ENCODE measurements around the gene ENDOU.
A peak's percentile ranks its signal among the peaks of the same experiment; 100 is the strongest.

ENDOU gene

GRCh38 chr12:47734725-47735480, 9.6 kb upstream of the ENDOU start:
- H3K4me1 ChIP-seq (ENCODE audit: control insufficient read depth in 2 of 2, insufficient read depth in 2 of 2, low read length in 2 of 2): peaks cover 16 to 20% of the 10 kb centered on the region in 2 donors
- H3K4me3 ChIP-seq (ENCODE audit: low read length in 2 of 2): no peak overlapping the region
- H3K36me3 ChIP-seq (ENCODE audit: control insufficient read depth in 2 of 2, insufficient read depth in 2 of 2, low read length in 2 of 2): no peaks in the 10 kb centered on the region
- H3K27ac ChIP-seq (ENCODE audit: low read depth in 2 of 2, low read length in 2 of 2): peak overlapping the region in 1 of 2 donors; percentile 2
- peak overlapping the region in 1 of 2 donors; percentile 14 for H3K9ac ChIP-seq (ENCODE audit: low read depth in 1 of 2, low read length in 2 of 2)
- H3K27me3 ChIP-seq (ENCODE audit: control insufficient read depth in 2 of 2, insufficient read depth in 2 of 2, low read length in 2 of 2): no peaks in the 10 kb centered on the region
- no peaks in the 10 kb centered on the region for H3K9me3 ChIP-seq (ENCODE audit: control insufficient read depth in 2 of 2, low read length in 2 of 2)

GRCh38 chr12:47733142-47733541, 7.9 kb upstream of the ENDOU start:
- H3K4me1 ChIP-seq (ENCODE audit: control insufficient read depth in 2 of 2, insufficient read depth in 2 of 2, low read length in 2 of 2): peaks cover 16 to 17% of the 10 kb centered on the region in 2 donors

DNA sequence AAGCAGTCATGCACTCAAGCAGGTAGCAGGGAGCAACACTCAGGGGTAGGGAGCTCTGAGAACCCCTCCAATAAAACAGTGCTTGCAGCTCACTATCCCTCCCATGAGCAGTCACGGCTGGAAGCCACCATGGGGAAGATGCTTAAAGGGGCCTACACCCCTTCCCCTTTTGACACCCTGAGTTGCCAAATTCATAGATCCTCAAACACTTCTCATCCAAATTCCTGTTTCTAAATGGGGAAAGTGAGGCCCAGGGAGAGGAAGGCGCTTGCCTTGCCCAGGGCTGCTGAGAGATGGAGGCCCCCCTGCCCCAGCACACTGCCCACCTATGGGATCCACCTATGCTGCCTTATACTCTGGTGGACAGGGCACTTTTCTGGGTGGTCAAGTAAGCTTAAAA, 7.2 kb upstream of the ENDOU start:
- no peaks in the 10 kb centered on the region for H3K27me3 ChIP-seq (ENCODE audit: control insufficient read depth in 2 of 2, insufficient read depth in 2 of 2, low read length in 2 of 2)
- no peak overlapping the region for H3K4me3 ChIP-seq (ENCODE audit: low read length in 2 of 2)
- H3K4me1 ChIP-seq (ENCODE audit: control insufficient read depth in 2 of 2, insufficient read depth in 2 of 2, low read length in 2 of 2): peaks cover 16 to 17% of the 10 kb centered on the region in 2 donors
- no peaks in the 10 kb centered on the region for H3K9me3 ChIP-seq (ENCODE audit: control insufficient read depth in 2 of 2, low read length in 2 of 2)
- H3K9ac ChIP-seq (ENCODE audit: low read depth in 1 of 2, low read length in 2 of 2): no peak overlapping the region
- H3K27ac ChIP-seq (ENCODE audit: low read depth in 2 of 2, low read length in 2 of 2): no peak overlapping the region
- no peaks in the 10 kb centered on the region for H3K36me3 ChIP-seq (ENCODE audit: control insufficient read depth in 2 of 2, insufficient read depth in 2 of 2, low read length in 2 of 2)

More at GRCh38 chr12:47733142-47733541, 7.9 kb upstream of the ENDOU start:
- H3K27me3 ChIP-seq (ENCODE audit: control insufficient read depth in 2 of 2, insufficient read depth in 2 of 2, low read length in 2 of 2): no peaks in the 10 kb centered on the region
- no peak overlapping the region for H3K4me3 ChIP-seq (ENCODE audit: low read length in 2 of 2)
- no peaks in the 10 kb centered on the region for H3K36me3 ChIP-seq (ENCODE audit: control insufficient read depth in 2 of 2, insufficient read depth in 2 of 2, low read length in 2 of 2)
- H3K9me3 ChIP-seq (ENCODE audit: control insufficient read depth in 2 of 2, low read length in 2 of 2): no peaks in the 10 kb centered on the region
- H3K9ac ChIP-seq (ENCODE audit: low read depth in 1 of 2, low read length in 2 of 2): no peak overlapping the region
- H3K27ac ChIP-seq (ENCODE audit: low read depth in 2 of 2, low read length in 2 of 2): no peak overlapping the region

GRCh38 chr12:47731723-47732122, 6.4 kb upstream of the ENDOU start:
- H3K9ac ChIP-seq (ENCODE audit: low read depth in 1 of 2, low read length in 2 of 2): no peak overlapping the region
- H3K4me1 ChIP-seq (ENCODE audit: control insufficient read depth in 2 of 2, insufficient read depth in 2 of 2, low read length in 2 of 2): peaks cover 15% of the 10 kb centered on the region in 2 donors
- H3K4me3 ChIP-seq (ENCODE audit: low read length in 2 of 2): no peak overlapping the region
- no peaks in the 10 kb centered on the region for H3K36me3 ChIP-seq (ENCODE audit: control insufficient read depth in 2 of 2, insufficient read depth in 2 of 2, low read length in 2 of 2)
- no peaks in the 10 kb centered on the region for H3K9me3 ChIP-seq (ENCODE audit: control insufficient read depth in 2 of 2, low read length in 2 of 2)
- H3K27me3 ChIP-seq (ENCODE audit: control insufficient read depth in 2 of 2, insufficient read depth in 2 of 2, low read length in 2 of 2): no peaks in the 10 kb centered on the region
- no peak overlapping the region for H3K27ac ChIP-seq (ENCODE audit: low read depth in 2 of 2, low read length in 2 of 2)

DNA sequence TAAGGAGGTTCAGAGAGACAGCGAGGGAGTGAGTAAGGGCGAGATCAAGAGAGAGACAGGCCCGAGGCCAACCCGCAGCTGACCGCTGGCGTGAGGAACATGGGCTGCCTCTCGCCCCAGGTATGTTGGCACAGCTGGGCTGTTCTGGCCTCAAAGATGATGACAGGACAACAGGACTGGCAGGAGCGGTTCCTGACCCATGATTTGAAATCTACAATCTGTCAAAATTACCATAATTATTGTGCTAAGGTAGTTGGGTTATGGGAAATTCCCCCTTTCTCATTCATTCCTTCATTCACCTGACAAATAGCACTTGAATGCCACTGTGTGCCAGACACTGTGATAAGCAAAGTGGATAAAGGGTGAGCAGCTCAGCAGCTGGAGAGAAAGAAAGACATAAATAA, 5.1 kb upstream of the ENDOU start:
- no peak overlapping the region for H3K4me3 ChIP-seq (ENCODE audit: low read length in 2 of 2)
- no peaks in the 10 kb centered on the region for H3K9me3 ChIP-seq (ENCODE audit: control insufficient read depth in 2 of 2, low read length in 2 of 2)
- no peak overlapping the region for H3K27ac ChIP-seq (ENCODE audit: low read depth in 2 of 2, low read length in 2 of 2)
- peaks cover 3 to 5% of the 10 kb centered on the region in 2 donors for H3K4me1 ChIP-seq (ENCODE audit: control insufficient read depth in 2 of 2, insufficient read depth in 2 of 2, low read length in 2 of 2)
- H3K36me3 ChIP-seq (ENCODE audit: control insufficient read depth in 2 of 2, insufficient read depth in 2 of 2, low read length in 2 of 2): no peaks in the 10 kb centered on the region
- H3K27me3 ChIP-seq (ENCODE audit: control insufficient read depth in 2 of 2, insufficient read depth in 2 of 2, low read length in 2 of 2): no peaks in the 10 kb centered on the region
- no peak overlapping the region for H3K9ac ChIP-seq (ENCODE audit: low read depth in 1 of 2, low read length in 2 of 2)

DNA sequence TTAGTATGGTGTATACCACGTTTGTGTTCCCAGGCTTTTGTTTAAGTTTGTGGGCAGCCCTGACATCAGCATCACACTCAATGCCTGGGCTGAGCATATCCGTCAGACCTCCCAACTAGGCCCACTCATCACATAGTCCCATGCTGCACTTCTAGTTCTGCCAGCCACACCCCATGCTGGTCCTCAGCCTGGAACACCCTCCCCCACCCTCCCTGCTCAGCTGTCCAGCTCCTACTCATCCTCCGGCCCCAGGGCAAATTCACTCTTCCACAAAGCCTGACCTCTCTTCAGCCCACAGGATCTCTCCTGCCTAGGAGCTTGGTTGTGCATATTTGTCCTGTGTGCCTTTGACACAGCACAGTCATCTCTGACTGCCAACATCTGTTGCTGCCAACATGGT, 3.9 kb upstream of the ENDOU start:
- H3K9me3 ChIP-seq (ENCODE audit: control insufficient read depth in 2 of 2, low read length in 2 of 2): no peaks in the 10 kb centered on the region
- no peaks in the 10 kb centered on the region for H3K36me3 ChIP-seq (ENCODE audit: control insufficient read depth in 2 of 2, insufficient read depth in 2 of 2, low read length in 2 of 2)
- H3K4me1 ChIP-seq (ENCODE audit: control insufficient read depth in 2 of 2, insufficient read depth in 2 of 2, low read length in 2 of 2): no peaks in the 10 kb centered on the region
- no peak overlapping the region for H3K27ac ChIP-seq (ENCODE audit: low read depth in 2 of 2, low read length in 2 of 2)
- H3K4me3 ChIP-seq (ENCODE audit: low read length in 2 of 2): no peak overlapping the region
- no peaks in the 10 kb centered on the region for H3K27me3 ChIP-seq (ENCODE audit: control insufficient read depth in 2 of 2, insufficient read depth in 2 of 2, low read length in 2 of 2)
- H3K9ac ChIP-seq (ENCODE audit: low read depth in 1 of 2, low read length in 2 of 2): no peak overlapping the region

DNA sequence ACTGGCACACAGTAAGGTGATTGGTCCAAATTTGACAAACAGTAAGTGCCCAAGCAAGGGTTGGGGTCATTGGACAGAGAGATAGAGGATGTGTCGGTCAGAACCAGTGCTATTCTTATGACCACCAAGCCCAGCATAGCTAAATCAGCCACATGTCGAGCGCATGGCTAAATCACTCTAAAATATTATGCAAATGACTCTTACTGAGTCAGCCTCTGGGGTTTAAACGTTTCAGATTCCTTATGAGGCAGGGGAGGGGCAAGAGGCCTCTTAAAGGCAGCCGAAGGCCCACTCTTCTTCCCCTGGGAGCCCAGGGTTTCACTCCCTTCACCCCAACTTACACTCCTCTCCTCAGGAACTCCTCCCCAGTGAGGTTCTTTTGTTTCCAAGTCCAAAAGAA, 603 bp upstream of the ENDOU start:
- no peak overlapping the region for H3K27ac ChIP-seq (ENCODE audit: low read depth in 2 of 2, low read length in 2 of 2)
- peaks cover 0 to 4% of the 10 kb centered on the region in 2 donors for H3K36me3 ChIP-seq (ENCODE audit: control insufficient read depth in 2 of 2, insufficient read depth in 2 of 2, low read length in 2 of 2)
- no peak overlapping the region for H3K9ac ChIP-seq (ENCODE audit: low read depth in 1 of 2, low read length in 2 of 2)
- no peaks in the 10 kb centered on the region for H3K27me3 ChIP-seq (ENCODE audit: control insufficient read depth in 2 of 2, insufficient read depth in 2 of 2, low read length in 2 of 2)
- H3K9me3 ChIP-seq (ENCODE audit: control insufficient read depth in 2 of 2, low read length in 2 of 2): no peaks in the 10 kb centered on the region
- H3K4me1 ChIP-seq (ENCODE audit: control insufficient read depth in 2 of 2, insufficient read depth in 2 of 2, low read length in 2 of 2): no peaks in the 10 kb centered on the region
- H3K4me3 ChIP-seq (ENCODE audit: low read length in 2 of 2): no peak overlapping the region

DNA sequence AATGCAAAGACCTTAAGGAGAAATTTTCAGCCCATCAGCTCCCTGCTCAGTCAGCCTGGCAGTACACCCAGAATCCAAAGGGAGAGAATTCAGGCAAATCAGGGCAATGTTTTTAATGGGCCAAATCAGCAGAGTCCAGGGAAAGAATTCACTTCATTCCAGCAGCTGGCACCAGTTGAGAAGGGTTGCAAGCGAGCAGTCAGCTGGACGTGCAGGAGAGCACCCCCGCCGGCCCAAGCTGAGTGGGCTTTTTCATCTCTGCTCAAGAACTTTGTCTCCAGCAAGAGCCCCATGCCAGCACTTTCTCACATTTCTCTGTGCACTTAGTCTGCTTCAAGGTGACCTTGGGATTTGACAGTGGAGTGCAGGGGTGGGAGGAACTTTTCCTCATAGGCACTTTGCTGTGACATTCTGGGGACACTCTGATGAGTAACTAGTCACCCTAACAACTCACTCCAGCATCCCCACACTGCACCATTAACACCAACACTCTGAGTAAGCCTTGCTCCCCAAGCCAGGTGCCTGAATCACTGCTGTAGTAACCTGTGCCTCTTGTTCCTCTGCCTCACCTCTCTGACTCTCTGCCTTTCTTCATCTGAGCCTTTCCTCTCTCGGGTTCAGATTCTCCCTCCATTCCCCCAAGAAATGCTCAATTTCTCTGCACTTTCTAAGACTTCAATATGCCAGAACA, 2.2 kb downstream of the ENDOU start:
- no peak overlapping the region for H3K27ac ChIP-seq (ENCODE audit: low read depth in 2 of 2, low read length in 2 of 2)
- H3K9ac ChIP-seq (ENCODE audit: low read depth in 1 of 2, low read length in 2 of 2): no peak overlapping the region
- H3K4me3 ChIP-seq (ENCODE audit: low read length in 2 of 2): no peak overlapping the region
- H3K27me3 ChIP-seq (ENCODE audit: control insufficient read depth in 2 of 2, insufficient read depth in 2 of 2, low read length in 2 of 2): no peaks in the 10 kb centered on the region
- H3K36me3 ChIP-seq (ENCODE audit: control insufficient read depth in 2 of 2, insufficient read depth in 2 of 2, low read length in 2 of 2): peaks cover 0 to 4% of the 10 kb centered on the region in 2 donors
- no peaks in the 10 kb centered on the region for H3K9me3 ChIP-seq (ENCODE audit: control insufficient read depth in 2 of 2, low read length in 2 of 2)
- H3K4me1 ChIP-seq (ENCODE audit: control insufficient read depth in 2 of 2, insufficient read depth in 2 of 2, low read length in 2 of 2): peaks cover 0 to under 1% of the 10 kb centered on the region in 2 donors

GRCh38 chr12:47722136-47722834, 3.0 kb downstream of the ENDOU start:
- no peak overlapping the region for H3K4me3 ChIP-seq (ENCODE audit: low read length in 2 of 2)
- H3K27ac ChIP-seq (ENCODE audit: low read depth in 2 of 2, low read length in 2 of 2): no peak overlapping the region
- no peaks in the 10 kb centered on the region for H3K27me3 ChIP-seq (ENCODE audit: control insufficient read depth in 2 of 2, insufficient read depth in 2 of 2, low read length in 2 of 2)
- H3K36me3 ChIP-seq (ENCODE audit: control insufficient read depth in 2 of 2, insufficient read depth in 2 of 2, low read length in 2 of 2): peaks cover 0 to 4% of the 10 kb centered on the region in 2 donors
- no peak overlapping the region for H3K9ac ChIP-seq (ENCODE audit: low read depth in 1 of 2, low read length in 2 of 2)
- peaks cover 6 to 8% of the 10 kb centered on the region in 2 donors for H3K4me1 ChIP-seq (ENCODE audit: control insufficient read depth in 2 of 2, insufficient read depth in 2 of 2, low read length in 2 of 2)
- no peaks in the 10 kb centered on the region for H3K9me3 ChIP-seq (ENCODE audit: control insufficient read depth in 2 of 2, low read length in 2 of 2)

DNA sequence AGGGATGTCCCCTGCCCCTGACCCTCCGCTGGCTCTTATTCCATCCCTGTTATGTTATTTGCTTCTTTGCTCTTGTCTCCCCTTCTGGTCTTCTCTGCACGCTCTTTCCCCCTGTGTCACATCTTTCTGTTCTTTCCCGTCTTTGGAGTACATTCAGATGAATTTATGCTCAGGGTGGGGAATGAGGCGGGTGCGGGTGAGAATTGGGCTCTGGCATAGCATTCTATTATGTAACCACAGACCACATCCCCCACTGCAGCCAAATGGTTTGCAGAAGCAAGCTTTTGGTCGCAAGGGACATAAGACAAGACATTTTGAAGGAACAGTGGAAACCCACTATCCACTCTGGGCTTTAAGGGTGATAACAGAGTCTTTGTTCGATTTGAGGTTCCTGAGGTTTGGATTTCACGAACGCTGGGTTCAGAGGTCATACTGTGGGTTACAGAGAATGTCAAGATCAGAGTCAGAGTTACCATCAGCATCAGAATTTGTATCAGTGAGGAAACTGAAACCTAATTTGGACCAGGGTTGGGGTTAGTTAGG, 3.8 kb downstream of the ENDOU start:
- Histone ChIP-seq H3K4me3 (ENCODE audit: low read length in 2 of 2) (no peak overlapping the region), H3K27me3 (ENCODE audit: control insufficient read depth in 2 of 2, insufficient read depth in 2 of 2, low read length in 2 of 2) (no peaks in the 10 kb centered on the region), H3K27ac (ENCODE audit: low read depth in 2 of 2, low read length in 2 of 2) (no peak overlapping the region), H3K36me3 (ENCODE audit: control insufficient read depth in 2 of 2, insufficient read depth in 2 of 2, low read length in 2 of 2) (peaks cover 0 to 4% of the 10 kb centered on the region in 2 donors), H3K9ac (ENCODE audit: low read depth in 1 of 2, low read length in 2 of 2) (no peak overlapping the region), H3K4me1 (ENCODE audit: control insufficient read depth in 2 of 2, insufficient read depth in 2 of 2, low read length in 2 of 2) (peaks cover 10 to 15% of the 10 kb centered on the region in 2 donors), H3K9me3 (ENCODE audit: control insufficient read depth in 2 of 2, low read length in 2 of 2) (no peaks in the 10 kb centered on the region)
